Hepatocyte (in vitro differentiated cells): Measurements from ENCODE around the gene AKAP1. TPM values are rescaled to one million over a fixed set of nuclear protein-coding genes. Genes with fewer than 3 reads are reported as not detected.
A peak's percentile ranks its signal among the peaks of the same experiment; 100 is the strongest.

Source experiments
- DNase-seq: peaks from one replicate; pipeline ENCODE4 v3.0.0-alpha.2; 2016; ENCODE audit warnings: low spot score
- H2AFZ ChIP-seq: fragments of 200-600 bp; sonication (generic); 2 replicates; pipeline ENCODE4 v1.6.0; 2016; ENCODE audit warnings: antibody characterized with exemption, mild to moderate bottlenecking
- H3K27ac ChIP-seq: fragments of 200-600 bp; sonication (generic); 2 replicates; pipeline ENCODE4 v1.5.1; 2016; ENCODE audit warnings: mild to moderate bottlenecking
- H3K27me3 ChIP-seq: fragments of 200-600 bp; sonication (generic); 2 replicates; pipeline ENCODE4 v1.6.1; 2016
- H3K36me3 ChIP-seq: fragments of 200-600 bp; sonication (generic); replicated peaks from 2 replicates; pipeline ENCODE4 v1.5.1; 2016; ENCODE audit warnings: low read depth; ENCODE audit not compliant: insufficient read depth
- H3K4me1 ChIP-seq: fragments of 200-600 bp; sonication (generic); 2 replicates; pipeline ENCODE4 v1.5.1; 2016; ENCODE audit warnings: mild to moderate bottlenecking, moderate library complexity; ENCODE audit not compliant: insufficient read depth
- H3K4me2 ChIP-seq: fragments of 200-600 bp; sonication (generic); 2 replicates; pipeline ENCODE4 v1.6.0; 2016
- H3K4me3 ChIP-seq: fragments of 200-600 bp; sonication (generic); 2 replicates; pipeline ENCODE4 v1.5.1; 2016; ENCODE audit warnings: mild to moderate bottlenecking
- H3K79me2 ChIP-seq: fragments of 200-600 bp; sonication (generic); 2 replicates; pipeline ENCODE4 v1.6.0; 2017; ENCODE audit warnings: mild to moderate bottlenecking
- H3K9me2 ChIP-seq: fragments of 200-600 bp; sonication (generic); replicated peaks from 2 replicates; pipeline ENCODE4 v1.6.0; 2017; ENCODE audit warnings: mild to moderate bottlenecking; ENCODE audit not compliant: insufficient read depth
- H3K9me3 ChIP-seq: fragments of 200-600 bp; sonication (generic); 2 replicates; pipeline ENCODE4 v1.5.1; 2016; ENCODE audit warnings: low read depth, mild to moderate bottlenecking
- H4K20me1 ChIP-seq: fragments of 200-600 bp; sonication (generic); 2 replicates; pipeline ENCODE4 v1.6.0; 2016; ENCODE audit warnings: mild to moderate bottlenecking; ENCODE audit not compliant: insufficient read depth, poor library complexity, severe bottlenecking
- EZH2 ChIP-seq: fragments of 200-600 bp; sonication (generic); IDR thresholded peaks from 2 replicates; pipeline ENCODE4 v1.6.1; 2016; ENCODE audit warnings: antibody characterized with exemption, mild to moderate bottlenecking, borderline replicate concordance
- EZH2phosphoT487 ChIP-seq: fragments of 200-600 bp; sonication (generic); IDR thresholded peaks from one replicate; pipeline ENCODE4 v1.6.1; 2018; ENCODE audit warnings: antibody characterized with exemption, mild to moderate bottlenecking, low read depth, moderate library complexity; ENCODE audit not compliant: unreplicated experiment, severe bottlenecking
- WGBS: methylation state at CpG from one replicate; pipeline ENCODE4 v1.1.6; 2016; ENCODE audit warnings: low lambda C conversion rate; ENCODE audit errors: missing lambda C conversion rate; 5-methylcytosine and 5-hydroxymethylcytosine counted together
- polyA plus RNA-seq: library from polyadenylated mRNA; unstranded; fragments of >200 nt; fragmentation: Nextera tagmentation; extraction: Ambion mirVana; gene quantifications from 2 replicates; pipeline ENCODE4 v1.2.1, GENCODE V29; 2016
- total RNA-seq: library from RNA; depleted of rRNA; stranded (reverse); fragments of >200 nt; gene quantifications from 2 replicates; pipeline ENCODE4 v1.2.3, GENCODE V29; 2014
- TF ChIP-seq, protein P1 (sequence below): fragments of 200-600 bp; sonication (generic); IDR thresholded peaks from 2 replicates; pipeline ENCODE4 v1.5.1; 2016; ENCODE audit warnings: antibody characterized with exemption, mild to moderate bottlenecking; ENCODE audit not compliant: poor library complexity

The AKAP1 gene
- total and polyA plus RNA-seq, 2 experiments from 2014 or later, result 33.0 to 46.7 TPM

GRCh38 chr17:57124053-57124452 is 39.0 kb downstream of the AKAP1 start:
- H3K9me2 ChIP-seq, result no peaks in the 10 kb centered on the region
- no peak overlapping the region for H3K4me3 ChIP-seq
- H3K27ac ChIP-seq, result no peak overlapping the region
- H3K36me3 ChIP-seq, result no peaks in the 10 kb centered on the region
- H3K4me2 ChIP-seq, result no peak overlapping the region
- H3K27me3 ChIP-seq, result no peaks in the 10 kb centered on the region
- H4K20me1 ChIP-seq, result no peaks in the 10 kb centered on the region
- no peak overlapping the region for H2AFZ ChIP-seq
- TF ChIP-seq, protein P1, sequence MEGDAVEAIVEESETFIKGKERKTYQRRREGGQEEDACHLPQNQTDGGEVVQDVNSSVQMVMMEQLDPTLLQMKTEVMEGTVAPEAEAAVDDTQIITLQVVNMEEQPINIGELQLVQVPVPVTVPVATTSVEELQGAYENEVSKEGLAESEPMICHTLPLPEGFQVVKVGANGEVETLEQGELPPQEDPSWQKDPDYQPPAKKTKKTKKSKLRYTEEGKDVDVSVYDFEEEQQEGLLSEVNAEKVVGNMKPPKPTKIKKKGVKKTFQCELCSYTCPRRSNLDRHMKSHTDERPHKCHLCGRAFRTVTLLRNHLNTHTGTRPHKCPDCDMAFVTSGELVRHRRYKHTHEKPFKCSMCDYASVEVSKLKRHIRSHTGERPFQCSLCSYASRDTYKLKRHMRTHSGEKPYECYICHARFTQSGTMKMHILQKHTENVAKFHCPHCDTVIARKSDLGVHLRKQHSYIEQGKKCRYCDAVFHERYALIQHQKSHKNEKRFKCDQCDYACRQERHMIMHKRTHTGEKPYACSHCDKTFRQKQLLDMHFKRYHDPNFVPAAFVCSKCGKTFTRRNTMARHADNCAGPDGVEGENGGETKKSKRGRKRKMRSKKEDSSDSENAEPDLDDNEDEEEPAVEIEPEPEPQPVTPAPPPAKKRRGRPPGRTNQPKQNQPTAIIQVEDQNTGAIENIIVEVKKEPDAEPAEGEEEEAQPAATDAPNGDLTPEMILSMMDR, result no peak
- TF ChIP-seq EZH2, result no peak
- no peak for TF ChIP-seq EZH2phosphoT487
- no peaks in the 10 kb centered on the region for H3K4me1 ChIP-seq
- no peaks in the 10 kb centered on the region for H3K79me2 ChIP-seq
- no peak for DNase-seq
- no peaks in the 10 kb centered on the region for H3K9me3 ChIP-seq
- WGBS, result 82% methylated on average over 4 of the region's 4 CpGs

GRCh38 chr17:57125406-57125805 is 40.4 kb downstream of the AKAP1 start:
- no peaks in the 10 kb centered on the region for H3K79me2 ChIP-seq
- no peaks in the 10 kb centered on the region for H3K9me2 ChIP-seq
- H2AFZ ChIP-seq, result no peak overlapping the region
- H3K4me1 ChIP-seq, result no peaks in the 10 kb centered on the region
- 97% methylated on average over 2 of the region's 2 CpGs for whole genome bisulfite sequencing
- no peak overlapping the region for H3K27ac ChIP-seq
- no peak for TF ChIP-seq EZH2phosphoT487
- H3K9me3 ChIP-seq, result no peaks in the 10 kb centered on the region
- no peak overlapping the region for H3K4me3 ChIP-seq
- H4K20me1 ChIP-seq, result no peaks in the 10 kb centered on the region
- no peaks in the 10 kb centered on the region for H3K36me3 ChIP-seq
- no peak for DNase-seq
- no peaks in the 10 kb centered on the region for H3K27me3 ChIP-seq
- no peak overlapping the region for H3K4me2 ChIP-seq

DNA sequence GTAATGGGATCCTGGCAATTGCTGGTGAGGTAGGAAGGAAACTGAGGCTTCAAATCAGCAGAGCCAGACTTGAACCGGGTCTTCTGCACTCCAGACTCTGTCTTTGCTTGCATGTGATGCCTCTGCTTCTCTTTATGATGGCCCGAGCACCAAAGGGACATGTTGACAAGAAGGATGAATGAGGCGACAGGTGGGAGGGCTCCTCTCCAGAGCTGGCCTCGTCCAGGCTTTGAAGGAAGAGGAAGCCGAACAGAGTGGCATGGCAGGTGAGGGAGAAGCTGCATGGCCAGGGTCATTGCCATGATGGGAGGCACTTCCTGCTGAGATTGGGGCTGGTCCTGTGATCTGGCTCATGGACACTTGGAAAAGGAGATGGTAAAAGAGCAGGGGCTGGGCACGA is 40.8 kb downstream of the AKAP1 start:
- Histone ChIP-seq H3K4me1 (no peaks in the 10 kb centered on the region), H3K36me3 (no peaks in the 10 kb centered on the region), H3K4me3 (no peak overlapping the region), H3K4me2 (no peak overlapping the region), H3K9me3 (no peaks in the 10 kb centered on the region), H3K9me2 (no peaks in the 10 kb centered on the region), H2AFZ (no peak overlapping the region), H3K79me2 (no peaks in the 10 kb centered on the region), H4K20me1 (no peaks in the 10 kb centered on the region), H3K27me3 (no peaks in the 10 kb centered on the region), H3K27ac (no peak overlapping the region)
- DNase-seq, result no peak
- TF ChIP-seq EZH2phosphoT487 (no peak), EZH2 (no peak)
- TF ChIP-seq, protein P1, result no peak
- 86% methylated on average over 6 of the region's 6 CpGs for WGBS

- WGBS, result 19% methylated on average over 16 of the region's 16 CpGs
- Histone ChIP-seq H3K4me2 (peak overlapping the region; percentile 72), H3K9me2 (no peaks in the 10 kb centered on the region), H3K27me3 (no peaks in the 10 kb centered on the region), H3K27ac (no peak overlapping the region), H3K4me1 (no peaks in the 10 kb centered on the region), H4K20me1 (no peaks in the 10 kb centered on the region), H3K4me3 (no peak overlapping the region), H3K36me3 (no peaks in the 10 kb centered on the region), H3K9me3 (no peaks in the 10 kb centered on the region), H3K79me2 (no peaks in the 10 kb centered on the region), H2AFZ (peak overlapping the region; percentile 17)
- DNase-seq, result peak; percentile 92
- TF ChIP-seq EZH2, result no peak
- TF ChIP-seq, protein P1, result peak; percentile 91
These were observed 45.8 kb downstream of the AKAP1 start for GRCh38 chr17:57130708-57131461.
